Measurements from ENCODE around the gene CTIF.
A peak's percentile ranks its signal among the peaks of the same experiment; 100 is the strongest.

Gene CTIF

GRCh38 chr18:48724442-48724841, 185.6 kb downstream of the CTIF start:
- peak; percentile 33 for DNase-seq (ENCODE audit: low read depth)
- H3K4me3 ChIP-seq (ENCODE audit: low read length): no peak overlapping the region
- no peak for TF ChIP-seq CTCF (IDR thresholded peaks at IDR 0.05; ENCODE audit: insufficient read depth, low read depth, low read length, missing control alignments)

- no peak for TF ChIP-seq CTCF (IDR thresholded peaks at IDR 0.05; ENCODE audit: insufficient read depth, low read depth, low read length, missing control alignments)
- H3K4me3 ChIP-seq (ENCODE audit: low read length): no peak overlapping the region
- DNase-seq (ENCODE audit: low read depth): no peak
Observed at GRCh38 chr18:48724939-48725338, 186.1 kb downstream of the CTIF start.

GRCh38 chr18:48725562-48725961, 186.7 kb downstream of the CTIF start:
- TF ChIP-seq CTCF (IDR thresholded peaks at IDR 0.05; ENCODE audit: insufficient read depth, low read depth, low read length, missing control alignments): no peak
- no peak for DNase-seq (ENCODE audit: low read depth)
- H3K4me3 ChIP-seq (ENCODE audit: low read length): no peak overlapping the region

GRCh38 chr18:48727681-48728080, 188.8 kb downstream of the CTIF start:
- no peak for TF ChIP-seq CTCF (IDR thresholded peaks at IDR 0.05; ENCODE audit: insufficient read depth, low read depth, low read length, missing control alignments)
- no peak for DNase-seq (ENCODE audit: low read depth)
- H3K4me3 ChIP-seq (ENCODE audit: low read length): no peak overlapping the region

DNA sequence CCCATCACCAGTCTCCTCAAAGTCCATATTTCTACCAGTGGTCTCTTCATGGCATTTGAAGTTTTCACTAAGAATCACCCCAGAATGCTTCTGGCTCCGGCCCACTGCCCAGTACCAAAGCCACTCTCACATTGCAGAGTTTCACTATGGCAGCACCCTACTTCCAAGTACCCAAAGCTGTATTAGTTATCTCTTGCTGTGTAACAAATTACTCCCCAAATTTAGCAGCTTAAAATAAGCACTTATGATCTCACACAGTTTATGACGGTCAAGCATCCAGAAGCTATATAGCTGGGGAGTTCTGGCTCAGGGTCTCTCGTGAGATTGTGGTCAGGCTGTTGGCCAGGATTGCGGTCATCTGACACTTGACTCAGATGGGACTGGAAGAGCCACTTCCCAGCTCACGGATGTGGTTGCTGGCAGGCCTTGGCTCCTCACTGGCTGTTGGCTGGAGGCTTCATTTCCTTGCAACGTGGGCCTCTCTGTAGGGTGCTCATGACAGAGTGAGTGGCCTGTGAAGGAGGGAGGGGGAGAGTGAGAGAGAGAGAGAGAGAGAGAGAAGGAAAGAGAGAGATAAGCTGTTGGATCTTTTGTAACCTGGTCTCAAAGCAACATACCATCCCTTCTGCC, 189.5 kb downstream of the CTIF start:
- H3K4me3 ChIP-seq (ENCODE audit: low read length): no peak overlapping the region
- no peak for TF ChIP-seq CTCF (IDR thresholded peaks at IDR 0.05; ENCODE audit: insufficient read depth, low read depth, low read length, missing control alignments)
- DNase-seq (ENCODE audit: low read depth): peak; percentile 39

- DNase-seq (ENCODE audit: low read depth): no peak
- H3K4me3 ChIP-seq (ENCODE audit: low read length): no peak overlapping the region
- TF ChIP-seq CTCF (IDR thresholded peaks at IDR 0.05; ENCODE audit: insufficient read depth, low read depth, low read length, missing control alignments): no peak
Observed at GRCh38 chr18:48729404-48729803, 190.6 kb downstream of the CTIF start.

GRCh38 chr18:48730010-48730409, 191.2 kb downstream of the CTIF start:
- no peak overlapping the region for H3K4me3 ChIP-seq (ENCODE audit: low read length)
- no peak for TF ChIP-seq CTCF (IDR thresholded peaks at IDR 0.05; ENCODE audit: insufficient read depth, low read depth, low read length, missing control alignments)
- no peak for DNase-seq (ENCODE audit: low read depth)
